Measurements from ENCODE around the gene TRNT1.

TRNT1 gene

DNA sequence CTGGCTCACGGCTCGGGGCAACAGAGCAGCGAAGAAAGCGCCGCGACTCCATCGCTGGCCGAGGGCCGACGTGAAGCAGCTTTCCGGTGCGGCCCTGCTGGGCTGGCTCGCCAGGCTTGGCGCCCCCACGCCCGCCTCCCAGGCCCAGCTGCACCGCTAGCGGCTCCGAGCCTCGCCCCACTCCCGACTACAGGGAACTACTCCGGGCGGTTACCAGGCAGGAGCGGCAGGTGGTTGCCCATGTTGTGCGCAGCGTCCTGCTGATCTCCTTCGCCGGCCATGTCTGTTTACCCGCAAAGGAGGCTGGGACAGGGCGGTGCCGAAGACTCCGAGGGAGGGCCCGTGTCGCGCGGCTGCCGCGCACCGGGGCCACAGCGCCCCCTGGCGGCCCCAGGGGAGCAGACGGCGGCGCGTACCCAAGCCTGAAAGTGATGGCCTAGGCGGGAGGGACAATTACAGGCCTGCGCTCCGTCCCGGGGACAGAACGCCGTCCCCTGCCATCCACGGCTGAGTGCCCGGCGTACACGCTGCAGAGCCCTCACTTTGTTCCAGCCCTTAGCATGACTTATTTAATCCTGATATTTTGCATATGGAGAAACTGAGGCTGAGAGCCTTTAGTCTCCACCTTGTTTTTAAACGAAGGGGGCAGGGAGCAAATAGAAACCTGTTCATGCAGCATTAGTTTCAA is 52.8 kb downstream of the TRNT1 start, which contains the start of gene CRBN:
TSS of gene CRBN (minus strand) at position 285 of the 688 bp plus-strand sequence. CDS start at position 281, 4 bp downstream.
- DNase-seq, result peak; percentile 33

GRCh38 chr3:3180456-3180855 is 53.7 kb downstream of the TRNT1 start:
- no peak for DNase-seq

DNA sequence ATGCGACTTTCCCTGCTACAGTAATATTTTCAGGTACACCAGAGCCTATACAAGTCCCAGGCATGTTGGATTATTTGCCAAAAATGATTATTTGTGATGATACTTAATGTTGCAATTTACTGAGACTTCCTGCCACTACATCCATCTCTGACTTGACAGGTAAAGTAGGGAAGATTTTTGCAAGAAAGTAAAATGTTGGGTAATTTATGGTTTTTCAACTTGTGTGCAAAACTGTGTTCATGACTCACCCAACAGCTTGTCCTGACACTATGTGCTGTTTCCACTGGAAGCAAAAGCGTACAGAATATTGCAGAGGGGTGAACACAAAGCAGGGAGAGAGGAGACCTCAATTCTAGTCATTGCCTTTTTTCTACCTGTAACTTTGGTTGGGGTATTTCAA is 58.1 kb downstream of the TRNT1 start:
- DNase-seq, result no peak

- no peak for DNase-seq
Measured at GRCh38 chr3:3189102-3189727, 62.5 kb downstream of the TRNT1 start.

- no peak for DNase-seq
Measured at GRCh38 chr3:3189961-3190360, 63.2 kb downstream of the TRNT1 start.

GRCh38 chr3:3191675-3192285 is 65.0 kb downstream of the TRNT1 start:
- DNase-seq, result no peak

DNA sequence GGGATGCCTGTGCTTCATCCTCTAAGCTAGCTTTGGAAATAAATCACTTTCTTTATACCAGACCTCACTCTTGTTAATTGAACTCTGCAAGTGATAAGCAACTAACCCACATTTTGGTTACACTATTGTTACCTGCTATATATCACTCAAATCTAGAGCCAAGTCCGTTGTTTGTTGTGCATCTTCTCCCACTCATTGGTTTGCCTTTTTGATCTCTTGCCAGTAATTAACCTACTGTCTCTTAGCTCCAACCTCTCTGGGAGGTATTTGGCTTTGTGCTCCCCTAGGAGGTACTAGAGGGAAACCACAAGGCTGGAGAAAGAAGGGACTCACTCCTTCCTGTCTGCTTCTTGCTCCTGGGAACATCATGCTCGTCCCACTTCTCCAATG is 65.5 kb downstream of the TRNT1 start:
- no peak for DNase-seq

- no peak for DNase-seq
Measured at GRCh38 chr3:3194861-3195260, 68.1 kb downstream of the TRNT1 start.

DNA sequence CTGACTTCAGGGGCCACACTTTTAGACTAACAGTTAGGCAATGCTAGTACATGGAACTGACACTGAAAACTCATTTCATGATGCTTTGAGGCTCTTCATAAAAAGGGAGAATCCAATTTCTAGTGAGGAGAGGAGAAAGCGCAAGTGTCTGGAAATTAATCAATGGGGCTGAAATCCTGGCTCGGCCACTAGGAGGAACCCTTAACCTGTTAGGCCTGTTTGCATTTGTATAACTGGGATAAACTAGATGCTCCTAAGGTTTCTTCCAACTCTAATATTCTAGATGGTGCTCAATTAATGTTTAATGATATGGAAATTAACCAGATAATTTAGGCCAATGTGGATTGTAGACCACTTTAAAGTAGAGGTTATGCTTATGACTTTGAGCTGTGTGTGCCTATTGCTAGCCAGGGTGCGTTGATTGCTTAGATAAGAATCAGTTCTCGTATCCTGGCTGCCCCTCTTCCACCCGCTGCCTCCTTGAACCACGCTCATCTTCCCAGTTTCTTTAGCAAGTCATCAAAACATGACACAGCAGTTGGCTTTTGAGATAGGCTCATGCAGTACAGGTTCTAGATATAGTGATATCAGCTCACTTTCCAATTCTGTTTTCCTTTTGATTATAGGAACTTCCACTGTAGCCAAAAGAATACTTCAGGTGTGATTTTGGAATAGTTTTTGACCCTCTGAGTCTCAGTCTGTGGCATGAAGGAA is 69.6 kb downstream of the TRNT1 start:
- no peak for DNase-seq

Data from SHP77 treated with DMSO at 0.1 percent for 48 hours (cell line).